GM19099 (cell line): ENCODE measurements around the gene GINS2.

Source experiments
- POLR2A ChIP-seq: IDR thresholded peaks from 3 replicates; pipeline ENCODE4 v1.6.1; 2011; ENCODE audit warnings: low read depth; ENCODE audit not compliant: insufficient read length; ENCODE audit errors: extremely low read depth

GINS2 gene

DNA sequence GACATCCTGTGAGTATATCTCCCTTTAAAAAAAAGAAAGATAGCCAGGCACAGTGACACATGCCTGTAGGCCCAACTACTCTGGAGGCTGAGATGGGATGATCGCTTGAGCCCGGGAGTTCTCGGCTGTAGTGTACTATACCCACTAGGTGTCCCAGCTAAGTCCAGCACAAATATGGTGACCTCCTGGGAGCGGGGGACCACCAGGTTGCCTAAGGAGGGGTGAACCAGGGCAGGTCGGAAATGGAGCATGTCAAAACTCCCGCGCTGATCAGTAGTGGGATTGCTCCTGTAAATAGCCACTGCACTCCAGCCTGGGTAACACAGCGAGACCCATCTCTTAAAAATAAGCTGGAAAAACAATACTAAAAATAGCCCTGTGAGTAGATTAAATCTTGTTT, 29.4 kb downstream of the GINS2 start:
- no peak for TF ChIP-seq POLR2A

DNA sequence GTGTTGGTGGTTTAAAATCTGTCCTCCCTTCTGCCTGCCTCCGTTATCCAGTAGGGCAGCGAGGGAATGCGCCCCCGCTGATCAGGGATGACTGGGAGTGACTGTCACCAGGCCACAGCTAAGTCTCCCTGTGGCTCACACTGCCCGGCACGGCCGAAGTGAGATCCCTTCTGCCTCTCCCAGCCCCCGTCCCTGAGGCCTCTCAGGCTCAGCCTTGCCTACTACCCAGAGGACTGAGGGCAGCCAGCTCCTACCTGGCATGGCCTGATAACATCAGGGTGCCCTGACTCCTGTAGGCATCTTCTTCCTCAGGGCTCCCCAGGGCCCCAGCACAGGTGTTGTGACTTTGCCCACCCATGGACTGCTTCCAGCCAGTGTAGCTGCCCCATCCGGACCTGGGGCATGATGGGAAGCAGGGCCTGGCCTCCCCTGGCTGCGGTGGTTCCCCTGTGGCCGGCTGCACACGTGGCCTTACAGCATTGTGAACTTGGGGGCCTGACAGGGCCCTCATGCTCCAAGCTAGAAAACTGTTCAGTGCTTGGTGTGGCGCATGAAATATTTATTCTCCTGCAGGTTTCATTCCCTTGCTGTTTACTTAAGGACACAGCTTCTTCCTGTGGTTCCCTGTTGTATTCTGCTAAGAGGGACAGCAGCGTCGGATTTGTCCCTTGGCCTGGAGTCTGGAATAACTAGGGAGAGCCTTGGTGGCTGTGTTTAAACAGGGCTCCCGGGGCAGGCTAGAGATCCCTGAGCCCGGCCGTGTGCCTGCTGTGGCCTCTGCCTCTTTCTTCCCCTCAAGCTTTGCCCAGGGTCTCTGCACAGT, 30.0 kb downstream of the GINS2 start:
- no peak for TF ChIP-seq POLR2A

DNA sequence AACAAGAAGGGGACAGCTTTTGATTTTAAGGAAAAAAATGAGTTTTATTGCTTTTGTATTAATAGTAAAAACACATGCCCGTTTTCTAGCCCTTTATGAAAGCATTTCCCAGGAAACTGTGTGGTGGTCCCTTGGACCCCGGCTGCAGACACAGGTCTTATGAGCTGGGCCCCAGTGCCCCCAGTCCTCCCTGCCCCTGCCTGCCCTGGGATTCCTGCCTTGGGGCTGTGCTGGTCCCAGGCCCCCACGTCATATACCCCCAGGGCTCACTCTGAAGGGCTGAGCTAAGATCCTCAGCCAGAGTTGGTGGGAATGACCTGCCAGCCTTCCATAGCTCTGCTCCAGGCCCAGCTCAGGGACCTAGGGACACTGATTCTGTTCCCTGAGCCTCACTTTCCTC, 30.8 kb downstream of the GINS2 start:
- no peak for TF ChIP-seq POLR2A

DNA sequence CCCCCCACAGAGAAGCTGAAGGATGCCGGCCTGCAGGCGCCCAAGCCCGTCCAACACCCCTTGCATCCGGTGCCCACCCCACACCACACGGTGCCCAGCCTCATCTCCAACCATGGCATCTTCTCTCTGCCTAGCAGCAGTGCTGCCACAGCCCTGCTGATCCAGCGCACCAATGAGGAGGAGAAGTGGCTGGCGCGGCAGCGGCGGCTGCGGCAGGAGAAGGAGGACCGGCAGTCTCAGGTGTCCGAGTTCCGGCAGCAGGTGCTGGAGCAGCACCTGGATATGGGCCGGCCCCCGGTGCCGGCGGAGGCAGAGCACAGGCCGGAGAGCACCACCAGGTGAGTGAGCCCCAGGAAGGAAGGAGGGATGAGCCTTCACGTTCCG, 31.5 kb downstream of the GINS2 start:
- no peak for TF ChIP-seq POLR2A

DNA sequence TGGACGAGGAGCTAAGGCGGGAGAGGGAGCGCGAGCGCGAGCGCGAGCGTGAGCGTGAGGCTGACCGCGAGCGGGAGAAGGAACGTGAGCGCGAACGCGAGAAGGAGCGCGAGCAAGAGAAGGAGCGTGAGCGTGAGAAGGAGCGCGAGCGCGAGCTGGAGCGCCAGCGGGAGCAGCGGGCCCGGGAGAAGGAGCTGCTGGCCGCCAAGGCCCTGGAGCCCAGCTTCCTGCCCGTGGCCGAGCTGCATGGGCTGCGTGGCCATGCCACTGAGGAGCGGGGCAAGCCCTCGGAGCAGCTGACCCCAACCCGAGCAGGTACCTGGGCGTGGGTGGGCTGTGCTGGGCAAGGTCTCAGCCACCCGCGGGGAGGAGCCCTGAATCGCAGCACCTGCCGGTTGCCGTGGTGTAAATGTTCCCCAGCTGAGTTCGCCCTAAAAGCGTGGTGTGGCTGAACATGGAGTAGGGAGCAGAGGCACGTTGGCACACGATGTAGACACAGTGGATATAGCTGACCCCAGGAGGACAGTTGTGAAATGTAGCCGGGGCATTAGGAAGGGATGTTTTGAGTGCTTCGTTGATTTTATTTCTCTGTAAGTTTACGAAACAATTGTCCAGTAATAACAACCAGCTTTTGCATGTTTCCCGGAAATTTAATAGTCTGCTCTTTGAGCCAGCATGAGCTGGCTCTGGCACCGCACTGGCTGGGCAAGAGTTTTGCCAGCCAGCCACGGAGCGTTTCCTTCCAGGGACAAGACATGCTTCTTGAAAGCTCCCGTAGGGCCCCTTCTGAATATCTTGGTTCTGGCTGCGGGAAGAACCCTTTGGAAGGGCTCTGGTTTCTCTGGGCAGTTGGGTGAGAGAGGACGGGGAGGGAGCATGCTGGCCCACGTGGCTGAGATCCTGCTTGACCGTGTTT, 32.1 kb downstream of the GINS2 start:
- no peak for TF ChIP-seq POLR2A

DNA sequence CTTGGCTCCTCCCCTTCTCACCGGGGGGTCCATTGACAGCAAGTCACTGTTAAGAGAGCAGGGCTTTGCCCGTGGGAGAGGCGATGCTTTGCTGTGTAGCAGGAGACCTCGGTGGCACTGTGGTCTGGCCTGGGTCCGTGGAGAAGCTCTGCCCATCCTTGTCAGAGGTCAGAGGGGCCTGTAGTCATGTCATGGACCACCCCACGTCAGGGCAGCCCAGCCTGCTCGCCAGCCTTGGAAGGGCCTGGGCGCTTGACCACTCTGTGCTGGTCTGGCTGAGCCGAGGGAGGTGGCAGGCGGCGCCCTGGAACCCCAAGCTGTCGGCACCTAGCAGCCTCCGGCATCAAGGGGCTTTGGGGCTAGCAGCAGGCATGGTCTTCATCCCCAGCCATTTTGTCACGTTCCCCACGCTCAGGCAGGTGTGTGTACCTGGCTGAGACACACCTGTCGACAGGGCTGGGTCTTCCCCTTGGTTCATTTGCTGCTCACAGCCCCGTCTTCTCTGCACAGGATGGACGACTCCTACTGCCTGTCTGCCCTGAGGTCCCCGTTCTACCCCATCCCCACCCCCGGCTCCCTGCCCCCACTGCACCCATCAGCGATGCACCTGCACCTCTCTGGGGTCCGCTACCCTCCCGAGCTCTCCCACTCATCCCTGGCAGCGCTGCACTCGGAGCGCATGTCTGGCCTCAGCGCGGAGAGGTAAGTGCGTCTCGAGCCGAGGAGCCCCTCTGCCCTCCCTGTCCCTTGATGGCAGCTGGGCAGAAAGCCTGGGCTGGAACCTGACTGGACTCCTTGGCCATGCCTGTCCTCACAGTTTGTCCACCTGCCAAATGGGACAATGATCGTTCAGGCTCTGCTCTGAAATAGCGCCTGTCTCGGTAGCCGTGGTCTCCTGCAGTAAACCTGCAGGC, 33.3 kb downstream of the GINS2 start:
- TF ChIP-seq POLR2A = no peak

DNA sequence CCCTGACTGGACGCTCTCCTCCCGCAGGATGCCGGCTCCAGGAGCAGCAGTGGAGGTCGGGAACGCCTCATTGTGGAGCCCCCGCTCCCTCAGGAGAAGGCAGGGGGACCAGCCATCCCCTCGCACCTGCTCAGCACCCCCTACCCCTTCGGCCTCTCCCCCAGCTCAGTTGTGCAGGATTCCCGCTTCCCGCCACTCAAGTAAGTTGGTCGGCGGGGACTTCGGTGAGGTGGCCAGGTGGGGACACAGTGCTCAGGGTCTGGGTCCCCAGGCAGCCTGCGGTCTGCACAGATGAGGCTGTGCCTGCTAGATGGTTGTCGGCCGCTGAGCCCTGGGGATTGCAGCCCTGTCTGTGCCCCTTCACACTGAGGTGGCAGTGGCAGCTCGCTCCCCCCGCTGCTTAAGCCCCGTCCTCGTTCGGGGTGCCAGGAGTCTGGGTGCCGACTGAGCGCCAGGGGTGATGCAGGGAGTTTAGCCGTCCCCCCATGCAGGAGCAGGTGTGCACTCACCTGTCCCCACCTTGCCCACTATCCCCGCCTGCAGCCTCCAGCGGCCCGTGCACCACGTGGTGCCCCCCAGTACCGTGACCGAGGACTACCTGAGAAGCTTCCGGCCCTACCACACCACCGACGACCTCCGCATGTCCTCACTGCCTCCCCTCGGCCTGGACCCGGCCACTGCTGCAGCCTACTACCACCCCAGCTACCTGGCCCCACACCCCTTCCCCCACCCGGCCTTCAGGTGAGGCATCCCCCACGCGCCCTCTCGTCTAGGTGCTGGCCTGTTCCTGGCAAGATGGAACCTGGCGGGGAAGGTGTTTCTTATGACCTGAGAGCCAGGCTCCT, 34.3 kb downstream of the GINS2 start:
- no peak for TF ChIP-seq POLR2A

DNA sequence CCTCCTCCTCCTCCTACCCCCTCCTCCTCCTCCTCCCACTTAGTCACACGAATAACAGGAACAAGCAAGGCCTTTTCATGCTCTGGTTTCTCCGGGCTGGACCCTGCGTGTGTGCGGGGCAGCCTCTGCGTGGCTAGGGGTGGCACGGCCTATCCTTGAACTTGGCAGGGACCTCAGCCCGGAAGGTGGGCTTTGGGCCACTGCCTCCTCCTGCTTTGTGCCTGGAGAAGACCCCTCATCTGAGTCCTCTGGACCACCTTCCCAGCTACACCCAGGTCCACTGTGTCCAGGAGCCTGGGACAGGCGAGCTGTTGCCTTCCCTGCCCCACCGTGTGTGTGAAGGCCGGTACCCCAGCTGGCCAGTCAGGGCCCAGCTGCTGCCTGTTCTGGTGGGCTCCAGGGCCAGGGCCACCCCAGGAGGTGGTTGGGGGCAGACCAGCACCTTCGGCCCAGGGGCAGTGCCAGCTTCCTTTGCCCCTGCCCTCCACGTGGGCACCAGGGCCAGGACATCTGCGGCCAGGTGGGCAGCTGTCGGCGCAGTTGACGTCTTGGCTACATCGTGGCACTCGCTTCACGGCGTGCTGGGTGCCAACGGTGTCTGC, 35.4 kb downstream of the GINS2 start:
- no peak for TF ChIP-seq POLR2A

DNA sequence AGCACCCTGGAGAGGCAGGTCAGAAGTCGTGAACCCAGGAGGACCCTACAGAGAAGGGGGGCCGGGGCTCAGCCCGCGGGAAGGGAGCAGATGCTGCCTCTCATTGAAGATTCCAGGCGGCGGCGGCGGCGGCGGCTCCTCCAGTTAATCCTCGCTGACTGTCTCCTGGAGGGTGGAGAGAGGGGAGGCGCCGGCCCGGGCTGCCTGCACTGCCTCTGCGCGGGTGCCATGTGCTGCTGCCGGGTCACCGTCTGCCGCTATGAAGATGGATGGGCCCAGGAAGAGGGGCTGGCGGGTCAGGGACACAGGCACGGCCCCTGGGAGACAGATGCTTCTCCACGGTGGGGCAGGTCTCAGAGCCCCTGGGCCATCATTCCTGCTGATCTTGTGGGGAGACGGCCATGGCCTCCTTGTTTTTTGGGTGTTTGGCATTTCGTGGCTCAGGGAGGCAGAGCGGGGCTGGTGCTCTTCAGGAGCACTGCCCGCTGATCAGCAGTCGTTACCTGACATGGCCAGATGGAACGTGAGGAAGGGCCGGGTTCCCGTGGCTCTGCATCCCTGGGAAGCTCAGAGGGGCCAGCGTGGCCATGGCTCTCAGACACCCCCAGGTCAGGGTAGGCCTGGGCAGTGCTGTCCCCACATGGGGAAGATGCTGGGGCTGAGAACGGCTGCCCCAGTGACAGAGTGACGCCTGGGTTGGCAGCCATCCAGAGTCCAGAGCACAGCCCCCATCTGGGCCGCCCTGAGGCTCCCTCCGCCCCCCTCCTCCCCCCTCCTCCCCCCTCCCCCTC, 36.1 kb downstream of the GINS2 start:
- TF ChIP-seq POLR2A = no peak

DNA sequence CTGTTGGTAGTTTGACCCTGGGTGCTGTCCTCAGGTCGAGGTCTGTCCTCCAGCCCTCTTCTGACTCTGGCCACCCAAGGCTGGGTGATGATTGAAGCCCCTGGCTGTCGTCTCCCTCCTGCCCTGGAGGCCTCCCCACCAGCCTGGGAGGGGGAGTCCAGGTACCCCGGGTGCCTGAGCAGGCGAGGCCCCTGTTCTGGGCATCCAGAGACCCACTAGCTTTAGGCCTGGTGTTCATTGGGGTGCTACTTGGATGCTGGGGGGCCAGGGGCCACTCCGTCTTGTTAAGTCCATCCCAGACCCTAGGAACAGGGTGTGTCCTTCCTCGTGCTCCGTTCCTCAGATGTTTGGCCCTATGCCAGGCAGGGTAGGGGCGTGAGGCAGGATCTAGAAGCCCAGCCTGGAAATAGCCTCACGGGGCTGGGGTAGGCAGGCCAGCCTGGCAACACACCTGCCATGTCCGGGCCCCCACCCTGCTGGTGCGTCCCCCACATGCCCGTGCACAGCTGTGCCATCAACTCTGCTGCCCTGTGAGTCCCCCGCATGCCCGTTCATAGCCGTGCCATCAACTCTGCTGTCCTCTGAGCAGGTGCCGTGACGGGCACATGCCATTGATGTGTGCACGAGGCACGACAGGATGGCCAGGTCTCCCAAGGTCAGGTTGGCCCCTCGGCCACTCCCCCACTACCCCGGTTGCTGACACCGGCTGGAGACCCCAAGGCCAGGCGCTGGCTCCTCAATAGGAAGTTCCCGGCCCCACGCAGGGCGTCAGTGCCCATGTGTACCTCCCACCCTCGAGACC, 36.9 kb downstream of the GINS2 start:
- no peak for TF ChIP-seq POLR2A

DNA sequence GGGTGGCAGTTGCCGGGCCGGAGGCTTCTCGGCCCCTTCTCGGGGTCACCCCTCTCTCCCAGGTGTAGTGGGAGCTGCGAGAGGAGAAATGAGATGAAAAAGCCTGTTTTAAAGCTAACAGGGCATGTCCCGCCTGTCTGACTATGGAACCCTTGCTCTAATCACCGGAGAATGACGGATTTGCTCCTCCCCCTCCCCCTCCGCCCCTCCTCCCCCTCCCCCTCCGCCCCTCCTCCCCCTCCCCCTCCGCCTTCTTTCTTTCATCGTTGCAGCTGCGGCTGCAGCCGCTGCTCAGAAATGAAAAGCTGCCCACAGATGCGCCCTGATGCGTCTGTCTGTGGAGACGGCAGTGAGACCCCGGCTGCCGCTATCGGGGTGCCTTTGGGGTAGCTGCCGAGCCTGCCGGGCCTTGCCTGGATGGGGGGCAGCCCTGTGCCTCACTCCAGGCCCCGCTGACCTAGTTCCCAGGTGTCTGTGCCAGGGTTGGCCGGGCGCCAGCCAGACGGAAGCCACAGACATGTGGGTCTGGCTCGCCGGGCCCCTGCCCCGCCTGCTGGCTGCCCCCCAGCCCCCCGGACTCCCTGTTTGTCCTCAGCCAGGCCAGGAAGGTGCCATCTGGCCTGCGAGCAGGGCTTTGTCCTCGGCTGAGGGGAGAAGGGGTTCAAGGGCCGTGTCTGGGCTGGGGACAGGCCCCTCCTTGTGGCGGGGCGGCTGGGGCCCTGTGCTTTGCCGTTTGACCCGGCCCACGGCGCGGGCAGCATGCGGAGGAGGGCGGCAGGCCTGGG, 37.7 kb downstream of the GINS2 start:
- TF ChIP-seq POLR2A = no peak

DNA sequence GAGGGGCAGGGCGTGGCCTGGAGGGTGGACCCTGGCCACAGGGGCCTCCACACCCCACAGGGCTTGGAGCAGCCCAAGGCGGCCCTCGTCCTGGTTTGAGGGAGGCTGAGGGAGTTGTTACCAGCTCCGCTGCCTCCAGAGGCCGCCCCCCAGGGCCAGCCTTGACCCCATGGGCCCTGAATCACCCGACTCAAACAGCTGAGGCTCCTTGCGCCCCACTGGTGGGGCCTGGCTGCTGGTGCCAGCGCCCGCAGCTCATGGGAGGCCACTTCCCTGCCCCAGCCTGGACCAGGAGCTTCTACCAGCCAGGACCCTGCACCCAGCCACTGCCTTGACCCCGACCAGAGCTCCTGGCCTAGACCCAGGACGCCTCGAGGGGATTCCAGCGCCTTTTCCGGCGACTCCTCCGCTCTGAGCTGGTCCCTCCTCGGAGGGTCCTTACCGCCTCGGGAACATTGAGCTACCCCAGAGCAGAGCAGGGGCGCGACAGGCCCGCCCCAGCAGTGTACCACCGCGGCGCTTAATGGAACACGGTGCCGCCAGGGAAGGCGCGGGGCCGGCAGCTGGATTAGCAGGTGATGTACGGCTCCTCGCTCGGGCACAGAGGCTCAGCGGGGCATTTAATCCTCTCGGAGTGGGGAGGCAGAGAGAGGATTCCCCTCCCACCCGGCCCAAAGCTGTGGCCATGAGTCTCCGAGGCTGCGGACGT, 38.5 kb downstream of the GINS2 start:
- no peak for TF ChIP-seq POLR2A
